ENCODE results near the gene CDH20.

The CDH20 gene

DNA sequence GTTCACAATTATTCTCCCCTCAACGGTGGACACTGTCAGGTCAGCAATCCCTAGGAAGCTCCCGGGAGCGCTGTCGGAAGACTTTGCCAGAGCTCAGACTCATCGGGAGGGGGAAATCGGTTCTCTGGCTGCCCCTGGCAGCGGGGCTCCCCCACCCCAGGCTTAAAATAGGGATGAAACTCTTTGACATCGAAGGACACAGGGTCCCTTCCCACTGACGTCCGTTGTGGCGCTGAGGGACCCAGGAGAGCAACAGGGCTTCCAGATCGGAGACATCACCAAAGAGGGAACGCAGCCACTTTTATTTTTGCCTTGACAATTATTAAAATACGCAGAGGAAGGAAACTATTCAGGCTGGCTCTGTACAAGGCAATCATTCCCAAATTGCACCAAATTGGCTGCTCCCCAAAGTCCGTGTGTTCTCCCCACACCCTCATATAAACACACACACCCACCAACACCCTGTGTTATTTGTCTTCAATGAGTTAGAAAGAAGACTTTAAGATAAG lies 249.0 kb downstream of the CDH20 start:
- DNase-seq: no peak

DNA sequence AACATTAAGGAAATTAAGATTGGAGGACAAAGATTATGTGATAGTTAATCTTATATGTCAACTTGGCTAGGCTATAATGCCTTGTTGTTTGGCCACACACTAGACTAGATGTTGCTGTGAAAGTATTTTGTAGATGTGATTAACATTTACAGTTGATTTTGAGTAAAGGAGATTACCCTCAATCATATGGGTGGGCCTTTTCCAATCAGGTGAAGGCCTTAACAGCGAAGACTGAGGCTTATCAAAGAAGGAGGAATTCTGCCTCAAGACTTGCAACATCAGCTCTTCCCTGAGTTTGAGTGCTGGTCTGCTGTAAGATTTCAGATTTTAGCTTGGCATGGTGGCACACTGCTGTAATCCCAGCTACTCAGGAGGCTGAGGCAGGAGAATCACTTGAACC lies 250.3 kb downstream of the CDH20 start:
- DNase-seq: no peak

DNA sequence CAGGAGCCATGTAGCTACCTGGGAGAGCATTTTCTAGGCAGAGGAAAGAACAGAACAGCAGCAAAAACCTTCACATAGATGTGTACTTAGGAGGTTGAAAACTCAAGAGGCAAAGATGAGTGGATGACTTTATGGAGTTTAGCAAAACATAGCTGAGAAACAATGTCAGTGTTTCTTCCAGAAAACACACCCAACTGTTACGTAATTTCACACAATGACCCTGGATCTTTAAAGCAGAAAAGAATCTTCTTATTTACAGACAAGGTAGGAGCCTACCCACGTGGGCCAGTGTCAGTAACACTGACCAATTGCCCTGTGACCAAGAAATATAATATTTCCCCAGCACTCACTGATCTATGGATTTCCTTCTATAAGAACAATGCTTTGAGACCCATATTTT lies 254.6 kb downstream of the CDH20 start:
- no peak for DNase-seq

DNA sequence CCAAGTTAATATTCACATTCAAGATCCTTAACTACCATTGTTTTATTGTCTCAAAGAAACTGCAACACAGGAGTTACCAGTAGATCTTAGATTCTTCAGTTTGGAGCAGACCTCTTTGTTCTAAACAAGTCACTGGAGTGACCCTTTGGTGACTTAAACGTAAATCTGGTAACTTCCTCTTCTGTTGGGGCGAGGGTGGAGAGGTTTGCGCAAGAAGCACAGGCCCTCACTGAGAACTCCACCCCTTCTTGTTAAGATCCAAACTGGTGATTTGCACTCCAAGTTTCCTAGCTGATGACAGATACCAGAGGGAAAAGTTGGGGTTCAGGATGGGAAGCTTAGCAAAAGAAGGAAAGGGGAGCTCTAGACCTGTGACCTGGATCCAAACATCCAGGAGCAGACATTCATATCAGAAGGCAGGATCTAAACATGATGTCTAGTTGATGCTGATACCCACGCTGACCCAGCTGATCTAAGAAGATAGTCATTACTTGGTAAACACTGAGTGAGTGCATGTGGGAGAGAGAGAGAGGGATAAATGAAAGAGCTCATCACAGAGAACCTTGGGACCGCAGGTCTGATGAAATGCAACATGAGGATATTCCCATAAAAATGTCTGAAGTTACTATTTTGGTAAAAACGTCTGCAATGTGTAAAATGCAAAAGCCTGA lies 256.0 kb downstream of the CDH20 start:
- no peak for DNase-seq

DNA sequence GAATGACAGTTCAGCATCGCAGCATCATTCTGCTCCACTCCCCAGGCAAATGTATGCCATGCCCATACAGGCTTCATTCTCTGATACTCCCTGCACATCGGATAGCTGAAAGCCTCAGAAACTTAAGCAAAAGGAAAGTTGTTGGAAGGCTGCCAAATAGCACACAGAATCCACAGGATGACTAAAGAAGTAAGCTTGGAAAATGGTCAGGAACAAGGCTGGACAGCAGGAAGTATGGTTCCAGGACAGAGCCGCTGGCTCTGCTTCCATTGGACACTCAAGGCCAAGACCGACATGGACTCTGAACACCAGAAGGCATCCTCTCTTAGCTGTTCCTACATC lies 256.5 kb downstream of the CDH20 start:
- no peak for DNase-seq

DNA sequence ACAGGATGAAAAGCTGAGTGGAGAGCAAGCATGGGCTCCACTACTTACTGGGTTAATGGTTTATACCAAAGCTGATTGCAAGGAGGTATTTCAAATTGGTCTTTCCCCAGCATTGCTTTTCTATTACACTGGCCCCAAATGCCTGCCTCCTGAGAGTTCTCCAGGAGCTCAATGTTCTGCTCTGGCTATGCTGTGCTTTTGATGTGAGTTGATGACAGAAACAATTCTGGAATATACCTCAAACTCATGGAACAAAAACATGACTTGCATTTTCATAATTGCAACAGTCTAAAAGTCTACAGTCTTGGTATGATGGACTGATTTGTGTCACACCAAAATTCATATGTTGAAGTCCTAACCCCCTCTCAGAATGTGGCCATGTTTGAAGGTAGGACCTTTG lies 258.0 kb downstream of the CDH20 start:
- DNase-seq: no peak

DNA sequence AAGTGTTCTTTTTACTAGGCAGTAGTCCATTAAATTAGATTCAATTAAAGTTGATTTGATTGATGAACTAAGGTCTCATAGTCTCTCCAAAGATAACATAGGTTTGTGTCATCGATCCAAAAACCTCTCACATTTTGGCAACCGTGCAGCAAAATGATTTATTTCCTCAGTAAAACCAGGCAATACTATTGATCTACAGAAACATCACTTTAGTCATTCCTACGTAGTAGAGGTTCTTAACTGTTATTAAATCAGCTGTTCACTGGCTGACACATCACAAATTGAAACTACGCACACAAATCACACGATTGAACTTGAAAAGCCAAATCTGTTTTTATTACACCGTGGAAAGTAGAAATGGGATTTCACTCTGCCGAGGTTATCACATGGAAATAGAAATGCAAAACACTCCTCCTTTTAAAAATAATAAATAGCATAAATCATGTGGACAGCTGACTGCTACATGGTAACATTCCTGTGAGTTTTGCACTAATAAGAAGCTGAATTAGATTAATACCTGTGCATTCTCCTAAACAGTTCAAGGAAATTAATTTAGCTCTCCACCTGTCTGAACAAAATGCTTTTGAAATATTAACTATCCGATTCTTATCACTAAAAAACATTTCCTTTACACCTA lies 262.5 kb downstream of the CDH20 start:
- no peak for DNase-seq

DNA sequence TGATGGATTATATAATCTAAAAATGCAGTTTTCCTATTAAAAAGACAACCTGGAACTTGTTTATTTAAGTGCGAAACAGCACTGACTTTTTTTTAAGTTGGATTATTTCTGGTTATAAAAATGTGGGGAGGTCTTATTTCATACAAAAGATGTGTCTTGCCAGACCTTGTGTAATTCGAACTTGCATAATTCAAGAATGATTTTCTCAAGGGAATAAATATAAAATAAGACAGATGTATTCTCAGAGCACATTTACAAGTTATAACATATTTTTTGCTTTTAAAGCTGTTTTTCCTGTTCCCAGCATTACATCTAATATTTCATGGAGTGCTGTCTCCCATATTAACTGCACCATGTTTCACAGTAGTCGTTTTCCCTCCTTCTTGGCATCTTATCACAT lies 263.1 kb downstream of the CDH20 start:
- DNase-seq: no peak

DNA sequence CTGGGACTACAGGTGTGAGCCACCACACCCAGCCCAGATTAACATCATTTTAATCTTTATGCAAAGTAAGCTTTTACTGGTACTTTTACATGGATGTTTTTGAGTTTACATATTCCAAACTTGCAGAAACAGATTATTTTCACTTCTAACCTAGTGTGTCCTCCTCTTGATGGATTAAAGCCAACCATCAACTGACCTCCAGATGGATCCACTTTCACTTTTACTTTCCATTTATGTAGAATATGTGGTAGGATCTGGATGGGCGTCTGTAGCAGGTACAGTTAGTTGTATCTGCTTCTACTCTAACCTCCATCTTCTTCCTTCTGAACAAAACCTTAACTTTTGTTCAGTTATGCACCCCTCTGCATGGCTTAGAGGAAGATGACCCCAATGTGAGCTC lies 264.1 kb downstream of the CDH20 start:
- no peak for DNase-seq

DNA sequence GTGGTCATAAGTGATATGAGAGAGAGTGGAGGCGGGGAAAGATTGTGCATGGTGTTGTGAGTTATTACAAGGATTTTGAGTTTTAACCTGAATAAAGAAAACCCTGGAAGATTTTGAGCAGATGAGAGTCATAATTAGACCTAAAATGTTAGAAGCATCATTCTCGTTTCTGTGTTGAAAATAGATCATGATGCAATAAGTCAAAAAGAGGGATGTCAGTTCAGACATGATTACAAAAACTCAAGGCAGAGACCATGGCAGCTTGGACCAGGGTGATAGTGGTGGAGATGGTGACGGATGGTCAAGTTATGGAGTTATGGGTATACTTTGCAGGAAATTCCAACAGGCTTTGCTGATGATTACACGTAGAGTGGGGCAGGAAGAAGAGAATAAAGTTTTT lies 267.2 kb downstream of the CDH20 start:
- no peak for DNase-seq

DNA sequence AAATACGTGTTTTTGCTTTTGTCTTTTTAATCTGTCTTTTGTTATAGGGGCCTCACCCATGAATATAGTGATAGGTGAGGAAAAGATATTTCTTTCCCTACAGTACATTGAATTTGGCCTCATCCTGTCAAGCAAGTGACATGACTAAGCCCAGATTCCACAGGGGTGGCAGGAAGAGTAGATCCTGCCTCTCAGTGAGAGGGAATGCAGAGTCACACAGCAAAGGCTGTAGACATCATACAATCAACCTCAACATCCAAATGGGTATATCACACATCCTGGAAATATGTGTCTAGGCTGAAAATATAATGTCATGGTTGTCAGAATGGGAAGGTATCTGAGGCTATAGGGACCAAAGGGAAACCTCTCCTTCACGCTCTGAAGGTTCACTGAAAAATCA lies 269.6 kb downstream of the CDH20 start:
- no peak for DNase-seq
